IPS-NIHi7 (cell line): ENCODE data around the gene ZNF529.
"Not testable (repeated sequence)": the region's sequence is repeated elsewhere in the genome, so short reads cannot be mapped to it uniquely, and the experiment has no call there.

Source experiments
- DNase-seq: peaks from one replicate; pipeline ENCODE4 v3.0.0; 2012; ENCODE audit warnings: mixed read lengths; ENCODE audit errors: extremely low spot score

ZNF529 gene

GRCh38 chr19:36573020-36573894 lies at the start of gene ZNF529:
Gene ZNF529, minus strand, starts transcription at chr19:36573292. Its CDS starts 946 bp downstream, at chr19:36572346.
- DNase-seq: peak; percentile 96

GRCh38 chr19:36605877-36606478 lies 32.9 kb upstream of the ZNF529 start:
- no peak for DNase-seq

GRCh38 chr19:36605101-36605876 lies 32.2 kb upstream of the ZNF529 start, which contains the start of gene ZNF382:
Gene ZNF382, plus strand, starts transcription at chr19:36605313. Its CDS starts 4,602 bp downstream, at chr19:36609915.
- DNase-seq: peak; percentile 92

GRCh38 chr19:36604656-36605100 lies 31.6 kb upstream of the ZNF529 start:
- DNase-seq: peak; percentile 49

- DNase-seq: not testable (repeated sequence)
Observed at GRCh38 chr19:36602681-36603080, 29.6 kb upstream of the ZNF529 start.

- DNase-seq: no peak
Observed at GRCh38 chr19:36579255-36579654, 6.2 kb upstream of the ZNF529 start.

- DNase-seq: no peak
Observed at GRCh38 chr19:36577271-36577996, 4.3 kb upstream of the ZNF529 start.

GRCh38 chr19:36574741-36575140 lies 1.6 kb upstream of the ZNF529 start:
- DNase-seq: no peak

GRCh38 chr19:36573895-36574720 lies 1.0 kb upstream of the ZNF529 start:
- no peak for DNase-seq

GRCh38 chr19:36572593-36573019 lies 486 bp downstream of the ZNF529 start:
- DNase-seq: no peak

- DNase-seq: no peak
Observed at GRCh38 chr19:36564391-36564790, 8.7 kb downstream of the ZNF529 start.

GRCh38 chr19:36547001-36547732 lies 25.9 kb downstream of the ZNF529 start:
- DNase-seq: peak; percentile 10

GRCh38 chr19:36528921-36529518 lies 44.1 kb downstream of the ZNF529 start:
- peak; percentile 48 for DNase-seq

- peak; percentile 97 for DNase-seq
Observed at GRCh38 chr19:36528194-36528920, 44.7 kb downstream of the ZNF529 start, which contains the start of gene ZNF260. Gene ZNF260, minus strand, starts transcription at chr19:36528271. Its CDS starts 13,033 bp downstream, at chr19:36515238.

- DNase-seq: no peak
Observed at GRCh38 chr19:36527873-36528193, 45.3 kb downstream of the ZNF529 start.

GRCh38 chr19:36527341-36527740 lies 45.8 kb downstream of the ZNF529 start:
- peak; percentile 9 for DNase-seq

GRCh38 chr19:36526581-36526980 lies 46.5 kb downstream of the ZNF529 start:
- no peak for DNase-seq

- no peak for DNase-seq
Observed at GRCh38 chr19:36524617-36525016, 48.5 kb downstream of the ZNF529 start.
